ENCODE results near the gene HDDC3.

GRCh38 chr15:90902040-90902839 lies 30.1 kb downstream of the HDDC3 start:
- TF ChIP-seq CTCF (IDR thresholded peaks at IDR 0.05) (peak; percentile 60 to 95 (median 78)), POLR2A (IDR thresholded peaks at IDR 0.05) (peak in 1 of 2 donors; percentile 60)

Data from heart left ventricle (tissue), 13 donors.